HG02884 (cell line): ENCODE results near the gene ATP6V0E1.
A peak's percentile ranks its signal among the peaks of the same experiment; 100 is the strongest.
"Not testable (repeated sequence)": the region's sequence is repeated elsewhere in the genome, so short reads cannot be mapped to it uniquely, and the experiment has no call there.

Experiments used
- ATAC-seq: cut with Tn5 transposase; IDR thresholded peaks from one replicate; pipeline ENCODE4 v1.9.1; 2021; ENCODE audit warnings: mild to moderate bottlenecking, moderate library complexity; ENCODE audit not compliant: unreplicated experiment

ATP6V0E1 gene

GRCh38 chr5:173032730-173033129 is 49.2 kb downstream of the ATP6V0E1 start:
- no peak for ATAC-seq

- no peak for ATAC-seq
Measured at GRCh38 chr5:173033923-173034322, 50.4 kb downstream of the ATP6V0E1 start.

GRCh38 chr5:173035904-173036707 is 52.5 kb downstream of the ATP6V0E1 start:
- ATAC-seq: peak; percentile 48

GRCh38 chr5:173039188-173039587 is 55.6 kb downstream of the ATP6V0E1 start:
- ATAC-seq: no peak

DNA sequence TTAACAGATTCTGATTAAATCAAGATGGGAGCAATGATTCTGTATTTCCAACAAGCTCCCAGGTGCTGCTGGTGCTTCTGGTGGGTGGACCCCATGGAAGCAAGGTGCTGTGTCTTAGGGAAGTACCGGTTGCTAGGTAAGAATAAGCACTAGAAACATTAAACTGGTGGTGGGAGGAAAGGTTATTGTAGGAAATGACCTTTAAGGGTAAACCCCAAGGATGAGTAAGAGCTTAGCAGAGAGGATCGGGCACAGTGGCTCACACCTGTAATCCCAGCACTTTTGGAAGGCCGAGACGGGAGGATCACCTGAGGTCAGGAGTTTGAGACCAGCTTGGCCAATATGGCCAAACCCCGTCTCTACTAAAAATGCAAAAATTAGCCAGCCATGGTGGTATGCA is 56.4 kb downstream of the ATP6V0E1 start:
- ATAC-seq: no peak

- ATAC-seq: no peak
Measured at GRCh38 chr5:173041881-173042762, 58.6 kb downstream of the ATP6V0E1 start.

GRCh38 chr5:173042763-173043107 is 59.2 kb downstream of the ATP6V0E1 start:
- no peak for ATAC-seq

DNA sequence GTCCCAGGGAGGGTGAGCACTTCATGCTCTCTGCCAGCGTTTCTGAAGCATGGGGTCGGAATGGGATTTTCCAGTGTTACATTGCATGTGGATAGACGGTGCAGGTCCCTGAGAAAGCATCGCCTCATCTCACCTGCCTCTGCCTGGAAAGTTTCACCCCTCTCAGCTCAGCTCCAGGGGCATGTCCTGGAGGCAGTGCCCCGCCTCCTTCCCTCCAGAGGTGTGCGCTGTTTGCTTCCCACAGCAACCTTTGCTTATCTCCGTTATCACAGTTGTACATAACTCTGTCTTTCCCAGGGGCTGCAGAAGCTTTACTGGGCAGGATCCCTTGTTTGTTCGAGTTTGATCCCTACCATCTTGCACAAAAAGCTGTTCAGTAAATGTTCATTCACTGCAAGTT is 61.9 kb downstream of the ATP6V0E1 start:
- ATAC-seq: no peak

DNA sequence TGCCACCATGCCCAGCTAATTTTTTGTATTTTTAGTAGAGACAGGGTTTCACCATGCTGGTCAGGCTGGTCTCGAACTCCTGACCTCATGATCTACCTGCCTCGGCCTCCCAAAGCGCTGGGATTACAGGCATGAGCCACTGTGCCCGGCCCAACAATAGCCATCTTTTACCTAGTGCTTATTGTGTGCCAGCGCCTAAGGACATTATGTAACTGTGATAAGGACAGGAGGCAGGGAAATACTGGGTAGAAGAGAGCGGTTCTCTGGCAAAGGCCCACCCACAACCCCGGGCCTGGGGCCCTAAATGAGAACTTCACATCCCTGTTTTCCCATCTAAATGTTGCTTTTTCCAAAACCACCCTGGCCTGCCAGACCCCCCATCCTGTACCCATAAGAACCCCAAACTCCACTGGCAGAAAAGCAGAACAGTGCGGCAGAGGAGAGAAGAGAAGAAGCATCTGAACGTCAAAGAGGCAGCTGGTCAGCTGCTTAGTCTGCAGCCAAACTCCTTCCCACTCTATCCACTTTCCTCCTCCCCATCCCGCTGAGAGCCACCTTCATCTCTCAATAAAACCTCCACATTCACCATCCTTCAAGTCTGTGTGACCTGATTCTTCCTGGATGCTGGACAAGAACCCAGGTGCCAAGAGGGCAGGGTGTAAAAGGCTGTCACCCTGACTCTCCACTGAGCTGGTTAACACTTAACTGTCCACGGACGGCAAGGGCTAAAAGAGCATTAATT is 63.7 kb downstream of the ATP6V0E1 start:
- not testable (repeated sequence) for ATAC-seq

DNA sequence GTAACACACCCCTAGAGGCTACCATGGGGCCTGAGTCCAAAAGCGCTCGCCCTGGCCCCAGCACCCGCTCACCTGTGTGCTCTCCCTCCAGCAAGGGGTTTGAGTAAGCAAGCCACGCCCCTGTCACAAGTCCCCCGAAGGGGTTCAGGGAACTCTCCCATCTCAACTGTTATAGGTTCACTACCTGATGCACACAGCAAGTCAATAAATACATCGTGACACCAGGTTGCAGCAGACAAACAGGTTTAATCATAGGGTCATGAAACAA is 64.2 kb downstream of the ATP6V0E1 start:
- no peak for ATAC-seq

DNA sequence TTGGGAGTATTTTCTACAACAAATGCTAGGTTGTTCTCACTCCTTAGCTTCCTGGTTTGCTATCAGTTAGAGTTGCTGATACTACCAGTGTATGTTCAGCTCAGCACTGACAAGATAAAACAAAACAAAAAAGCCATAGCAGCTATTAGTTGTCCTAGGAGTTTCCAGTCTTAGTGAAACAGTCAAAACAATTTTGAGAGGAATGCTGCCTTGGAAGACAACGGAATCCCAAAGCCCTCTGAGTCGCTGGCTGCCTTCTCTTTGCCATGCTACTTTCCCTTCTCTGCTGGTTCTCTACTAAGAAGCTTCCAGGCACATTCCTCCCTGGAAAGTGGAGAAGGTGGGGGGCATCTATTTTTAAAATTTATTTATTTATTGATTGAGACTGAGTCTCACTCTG is 67.2 kb downstream of the ATP6V0E1 start:
- no peak for ATAC-seq

GRCh38 chr5:173051746-173052145 is 68.2 kb downstream of the ATP6V0E1 start:
- no peak for ATAC-seq

DNA sequence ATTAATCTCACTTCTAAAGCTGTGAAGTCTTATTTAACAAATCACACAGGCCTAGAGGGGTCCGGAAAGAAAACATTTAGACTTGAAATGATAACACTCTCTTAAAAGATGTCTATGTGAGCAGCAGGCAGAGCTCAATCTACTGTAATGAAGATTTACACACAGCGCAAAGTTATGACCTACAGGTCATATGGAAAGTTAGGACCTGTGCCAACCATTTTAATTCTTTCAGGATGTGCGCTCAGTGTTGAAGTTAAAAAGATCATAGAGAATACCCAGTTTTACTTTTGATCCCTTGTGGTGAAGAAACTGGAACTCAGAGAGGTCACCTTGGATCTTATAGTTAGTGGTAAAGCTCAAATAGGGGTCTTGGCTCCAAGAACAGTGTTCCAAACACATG is 69.5 kb downstream of the ATP6V0E1 start:
- ATAC-seq: no peak

DNA sequence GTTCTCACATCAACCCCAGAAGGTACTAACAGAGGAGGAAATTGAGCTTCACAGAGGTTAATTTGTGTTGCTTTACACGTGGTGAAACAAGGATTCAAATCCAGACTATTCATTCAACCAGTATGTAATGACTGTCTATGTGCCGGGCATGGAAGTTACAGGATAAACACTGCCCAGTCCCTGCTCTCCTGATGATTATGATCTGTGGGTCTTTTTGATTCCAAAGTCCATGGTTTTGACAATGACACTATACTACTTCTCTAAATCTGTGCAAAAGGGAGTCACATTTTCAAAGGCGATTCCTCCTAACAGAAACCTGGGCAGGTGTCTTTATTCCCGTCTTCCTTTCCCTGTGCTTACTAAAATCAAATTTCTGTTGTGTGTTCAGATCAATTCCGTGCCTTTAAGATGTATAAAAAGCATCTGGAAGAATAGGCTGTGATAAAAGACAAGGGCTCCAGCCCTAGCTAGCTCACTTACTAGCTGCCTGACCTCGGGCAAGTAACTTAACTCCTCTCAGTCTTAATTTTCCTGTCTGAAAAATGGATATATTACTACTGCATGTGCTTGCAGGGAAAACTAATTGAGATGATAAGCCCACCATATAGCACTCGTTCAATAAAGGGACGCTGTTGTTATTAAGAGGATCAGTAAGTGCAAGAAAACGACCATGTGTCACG is 71.6 kb downstream of the ATP6V0E1 start:
- no peak for ATAC-seq

GRCh38 chr5:173055722-173055982 is 72.1 kb downstream of the ATP6V0E1 start:
- no peak for ATAC-seq

DNA sequence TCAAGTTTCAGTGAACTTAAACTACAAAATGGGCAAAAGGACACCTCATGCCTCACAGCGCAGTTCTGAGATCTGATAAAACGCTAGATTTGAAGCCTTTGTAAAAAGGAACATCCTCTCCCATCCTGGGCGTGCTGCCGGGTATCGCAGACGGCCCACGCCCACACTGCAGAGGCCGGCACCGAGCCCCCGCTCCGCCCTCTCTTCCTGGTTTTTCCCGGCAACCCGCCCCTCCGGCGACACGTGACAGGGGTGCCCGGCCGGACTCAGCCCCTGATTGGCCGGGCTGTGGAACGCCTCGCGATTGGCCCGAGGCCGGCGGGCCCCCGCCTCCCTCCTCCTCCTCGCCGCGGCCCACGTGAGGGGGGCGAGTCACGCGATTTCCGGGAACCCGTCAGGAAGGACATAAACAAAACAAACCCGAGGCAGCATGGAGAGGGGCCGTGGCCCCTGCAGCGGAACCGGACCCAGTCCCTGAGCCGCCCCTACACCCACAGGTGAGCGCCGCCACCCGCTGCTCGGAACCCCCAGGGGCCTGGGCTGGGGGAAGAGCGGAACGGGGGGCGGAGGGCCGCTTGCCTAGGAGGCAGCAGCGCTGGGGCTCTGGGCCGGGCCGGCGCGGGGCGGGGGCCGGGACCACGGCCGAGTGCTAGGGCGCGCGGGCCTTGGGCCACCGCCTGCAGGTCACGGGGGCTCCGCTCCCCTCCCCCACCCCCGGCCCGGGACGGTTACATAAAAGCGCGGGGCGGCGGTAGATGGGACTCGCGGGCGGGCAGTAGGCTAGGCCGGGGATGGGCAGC is 72.6 kb downstream of the ATP6V0E1 start, which contains the start of gene CREBRF:
Gene CREBRF, plus strand, starts transcription at position 370 of the 800 bp plus-strand sequence. CDS start 24,424 bp downstream, outside the sequence.
- ATAC-seq: peak; percentile 54

- peak; percentile 17 for ATAC-seq
Measured at GRCh38 chr5:173056783-173057061, 73.2 kb downstream of the ATP6V0E1 start.

- peak; percentile 80 for ATAC-seq
Measured at GRCh38 chr5:173057062-173057924, 73.7 kb downstream of the ATP6V0E1 start.

DNA sequence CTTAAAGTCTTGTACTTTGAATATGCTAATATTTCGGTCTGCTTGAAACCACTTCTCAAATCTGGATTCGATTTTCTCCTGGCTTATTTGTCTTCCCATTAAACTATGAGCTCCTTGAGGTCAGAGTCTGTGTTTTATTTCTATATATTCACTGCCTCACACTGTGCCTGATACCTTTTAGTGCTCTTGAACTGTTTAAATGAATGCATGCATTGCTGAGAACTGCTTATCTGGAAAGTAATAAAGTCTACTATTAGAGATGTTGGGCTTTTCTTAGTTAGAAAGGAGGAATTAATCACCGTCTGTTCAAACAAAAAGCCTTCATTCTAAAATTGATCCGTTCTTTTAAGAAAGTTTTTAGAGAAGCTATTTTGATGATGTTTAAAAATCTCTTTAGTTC is 78.6 kb downstream of the ATP6V0E1 start:
- ATAC-seq: no peak

DNA sequence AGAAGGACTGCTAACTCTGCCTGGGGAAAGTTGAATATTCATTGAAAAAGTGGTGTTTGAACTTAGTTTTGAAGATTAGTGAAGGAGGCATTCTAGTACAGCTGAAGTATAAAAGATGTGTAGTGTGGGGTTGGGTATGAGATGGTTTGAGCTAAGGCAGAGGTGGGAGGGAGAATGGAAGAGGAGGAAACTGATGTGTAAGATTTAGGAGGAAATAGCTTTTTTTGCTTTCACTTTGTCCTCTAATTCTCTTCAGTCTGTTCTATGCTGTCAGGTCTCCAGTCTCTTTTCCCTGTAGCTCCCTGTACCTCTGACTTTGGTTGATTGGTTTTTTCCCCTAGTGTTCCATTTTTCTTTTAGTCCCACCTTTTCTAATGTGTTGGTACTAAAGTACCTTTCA is 81.6 kb downstream of the ATP6V0E1 start:
- no peak for ATAC-seq
